ENCODE measurements around the gene GRIA4.

GRIA4 gene

GRCh38 chr11:106021967-106022794 lies 412.3 kb downstream of the GRIA4 start, which contains the start of gene MSANTD4:
Gene MSANTD4, minus strand, starts transcription at chr11:106022240. Its CDS starts 11,323 bp downstream, at chr11:106010917.
- Histone ChIP-seq H3K14ac (ENCODE audit: low read length in 2 of 2) (peak within 1 kb of the TSS in 1 of 2 experiments; percentile 61), H3K18ac (ENCODE audit: low read depth in 1 of 2, low read length in 2 of 2) (peak within 1 kb of the TSS; percentile 77 to 100), H3K9me3 (ENCODE audit: control insufficient read depth, low read length) (no peaks in the 10 kb centered on the region), H3K27me3 (ENCODE audit: control insufficient read depth in 1 of 2, insufficient read depth in 1 of 2, low read length in 2 of 2) (no peaks in the 10 kb centered on the region), H4K8ac (ENCODE audit: low read length) (peak within 1 kb of the TSS; percentile 99), H2BK12ac (ENCODE audit: low read length in 2 of 2) (peak within 1 kb of the TSS in 1 of 2 experiments; percentile 37), H3K4me3 (ENCODE audit: insufficient read depth in 1 of 2, low read depth in 1 of 2, low read length in 2 of 2) (peak within 1 kb of the TSS; percentile 94 to 95), H3K23ac (ENCODE audit: low read length in 2 of 2) (peak within 1 kb of the TSS in 1 of 2 experiments; percentile 96), H4K91ac (ENCODE audit: low read length) (peak within 1 kb of the TSS; percentile 91), H3K4me1 (ENCODE audit: control insufficient read depth, insufficient read depth, low read depth, low read length) (no peaks in the 10 kb centered on the region), H3K9ac (ENCODE audit: low read length) (peak within 1 kb of the TSS; percentile 94), H2AFZ (ENCODE audit: low read depth, low read length) (peak within 1 kb of the TSS; percentile 94), H2BK120ac (ENCODE audit: low read depth, low read length) (peak within 1 kb of the TSS; percentile 75), H2BK15ac (ENCODE audit: low read depth, poor library complexity, severe bottlenecking) (no peak within 1 kb of the TSS), H3K36me3 (ENCODE audit: control insufficient read depth in 1 of 2, insufficient read depth in 2 of 2, low read depth in 1 of 2, low read length in 2 of 2) (peaks cover 0 to 6% of the 10 kb centered on the region in 2 experiments), H3K4ac (ENCODE audit: low read depth in 1 of 2, low read length in 2 of 2) (peak within 1 kb of the TSS; percentile 87 to 91), H3K79me1 (replicated peaks; ENCODE audit: low read length, poor library complexity, severe bottlenecking) (peaks cover 9% of the 10 kb centered on the region), H3K4me2 (ENCODE audit: low read length, poor library complexity, severe bottlenecking) (peak within 1 kb of the TSS; percentile 89), H2AK5ac (ENCODE audit: low read length, severe bottlenecking) (peak within 1 kb of the TSS; percentile 75), H2BK5ac (ENCODE audit: low read depth, low read length, poor library complexity, severe bottlenecking) (peak within 1 kb of the TSS; percentile 62), H3K27ac (ENCODE audit: low read length, poor library complexity, severe bottlenecking) (peak within 1 kb of the TSS; percentile 70)
- whole genome bisulfite sequencing = under 1% methylated on average over 48 of the region's 48 CpGs
- DNase-seq = peak; percentile 100

DNA sequence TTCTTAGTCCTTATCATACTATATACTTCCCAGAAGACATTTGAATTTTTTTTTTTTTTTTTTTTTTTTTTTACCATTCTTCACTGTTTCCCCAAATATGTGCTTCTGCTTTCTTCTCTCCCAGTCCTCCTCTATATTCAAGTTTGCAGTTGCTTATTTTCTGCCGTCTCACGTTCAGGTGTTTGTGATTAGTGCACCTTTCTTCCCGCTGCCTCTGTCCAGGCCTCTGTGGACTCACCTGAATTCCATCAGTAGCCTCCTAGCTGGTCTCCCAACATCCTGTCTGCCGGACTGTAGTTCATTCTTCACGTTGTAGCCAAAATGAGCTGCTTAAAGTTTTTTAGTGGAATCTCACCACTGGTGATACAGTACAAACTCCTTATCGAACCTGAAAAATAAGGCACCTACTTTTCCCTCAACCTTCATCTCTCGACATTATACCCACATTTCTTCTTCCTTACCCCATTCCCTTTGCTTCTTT lies 413.0 kb downstream of the GRIA4 start:
- H2BK5ac ChIP-seq (ENCODE audit: low read depth, low read length, poor library complexity, severe bottlenecking) = no peak overlapping the region
- H3K18ac ChIP-seq (ENCODE audit: low read depth in 1 of 2, low read length in 2 of 2) = peak overlapping the region; percentile 17 to 71
- no peaks in the 10 kb centered on the region for H3K4me1 ChIP-seq (ENCODE audit: control insufficient read depth, insufficient read depth, low read depth, low read length)
- H4K8ac ChIP-seq (ENCODE audit: low read length) = peak overlapping the region; percentile 99
- no peak overlapping the region for H3K23ac ChIP-seq (ENCODE audit: low read length in 2 of 2)
- no peak for DNase-seq
- no peaks in the 10 kb centered on the region for H3K9me3 ChIP-seq (ENCODE audit: control insufficient read depth, low read length)
- peak overlapping the region; percentile 70 for H3K27ac ChIP-seq (ENCODE audit: low read length, poor library complexity, severe bottlenecking)
- H3K79me1 ChIP-seq (replicated peaks; ENCODE audit: low read length, poor library complexity, severe bottlenecking) = peaks cover 7% of the 10 kb centered on the region
- H4K91ac ChIP-seq (ENCODE audit: low read length) = no peak overlapping the region
- 91% methylated on average over 7 of the region's 7 CpGs for WGBS
- H2BK15ac ChIP-seq (ENCODE audit: low read depth, poor library complexity, severe bottlenecking) = no peak overlapping the region
- H2AK5ac ChIP-seq (ENCODE audit: low read length, severe bottlenecking) = peak overlapping the region; percentile 57
- H3K4me2 ChIP-seq (ENCODE audit: low read length, poor library complexity, severe bottlenecking) = peak overlapping the region; percentile 63
- no peak overlapping the region for H3K14ac ChIP-seq (ENCODE audit: low read length in 2 of 2)
- no peak overlapping the region for H2BK120ac ChIP-seq (ENCODE audit: low read depth, low read length)
- H3K36me3 ChIP-seq (ENCODE audit: control insufficient read depth in 1 of 2, insufficient read depth in 2 of 2, low read depth in 1 of 2, low read length in 2 of 2) = peaks cover 0 to 4% of the 10 kb centered on the region in 2 experiments
- H2AFZ ChIP-seq (ENCODE audit: low read depth, low read length) = peak overlapping the region; percentile 90
- H2BK12ac ChIP-seq (ENCODE audit: low read length in 2 of 2) = no peak overlapping the region
- peak overlapping the region in 1 of 2 experiments; percentile 22 for H3K4ac ChIP-seq (ENCODE audit: low read depth in 1 of 2, low read length in 2 of 2)
- peak overlapping the region; percentile 63 to 95 for H3K4me3 ChIP-seq (ENCODE audit: insufficient read depth in 1 of 2, low read depth in 1 of 2, low read length in 2 of 2)
- no peaks in the 10 kb centered on the region for H3K27me3 ChIP-seq (ENCODE audit: control insufficient read depth in 1 of 2, insufficient read depth in 1 of 2, low read length in 2 of 2)
- H3K9ac ChIP-seq (ENCODE audit: low read length) = peak overlapping the region; percentile 83

DNA sequence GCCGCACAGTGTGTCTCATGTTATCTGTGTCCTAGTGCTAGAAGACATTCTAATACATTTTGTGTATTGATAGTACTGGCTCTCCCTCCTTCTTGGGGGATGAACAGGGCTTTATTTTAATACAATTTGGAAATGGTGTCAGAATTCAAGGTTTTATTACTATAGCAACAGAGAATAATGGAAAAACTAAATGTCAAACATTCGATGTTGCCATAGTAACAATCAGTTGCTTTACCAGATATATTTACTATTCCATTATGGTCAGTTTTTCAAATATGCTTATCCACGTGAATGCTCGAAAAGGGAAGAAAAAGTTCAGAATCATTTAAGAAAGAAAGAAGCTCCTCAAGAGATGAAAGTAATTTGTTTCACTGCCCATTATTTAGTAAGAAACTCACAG lies 420.7 kb downstream of the GRIA4 start:
- no peak overlapping the region for H3K4me2 ChIP-seq (ENCODE audit: low read length, poor library complexity, severe bottlenecking)
- H2BK15ac ChIP-seq (ENCODE audit: low read depth, poor library complexity, severe bottlenecking) = no peak overlapping the region

DNA sequence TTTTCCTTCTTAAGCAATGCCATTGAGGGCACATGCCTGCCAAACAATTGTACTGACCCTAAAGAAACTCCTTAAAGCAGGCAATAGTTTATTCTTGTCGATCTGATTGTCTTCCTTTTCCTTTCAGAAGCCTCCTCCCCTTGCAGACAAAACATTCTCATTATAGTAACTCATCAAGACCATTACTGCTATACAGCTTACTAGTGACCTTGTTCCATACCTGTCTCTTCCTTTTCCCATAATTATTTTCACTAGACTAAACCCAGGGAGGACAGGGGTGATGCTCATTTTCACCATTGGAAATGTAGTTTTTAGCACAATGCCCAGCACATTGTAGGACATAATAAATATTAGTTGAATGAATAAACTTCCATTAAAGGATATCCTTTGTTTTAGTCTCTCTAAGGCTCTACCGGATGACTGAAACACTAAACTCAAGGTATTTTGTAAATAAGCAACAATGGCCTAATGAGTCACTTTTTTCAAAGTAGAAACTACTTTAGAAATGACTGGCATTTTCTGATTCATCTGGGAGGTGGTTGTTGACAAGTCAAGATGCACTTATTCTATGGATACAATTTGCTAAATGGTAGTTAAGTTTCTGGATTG lies 421.4 kb downstream of the GRIA4 start:
- Histone ChIP-seq H3K4me1 (ENCODE audit: control insufficient read depth, insufficient read depth, low read depth, low read length) (no peaks in the 10 kb centered on the region), H3K27me3 (ENCODE audit: control insufficient read depth in 1 of 2, insufficient read depth in 1 of 2, low read length in 2 of 2) (no peaks in the 10 kb centered on the region), H2BK120ac (ENCODE audit: low read depth, low read length) (no peak overlapping the region), H2AFZ (ENCODE audit: low read depth, low read length) (no peak overlapping the region), H3K36me3 (ENCODE audit: control insufficient read depth in 1 of 2, insufficient read depth in 2 of 2, low read depth in 1 of 2, low read length in 2 of 2) (no peaks in the 10 kb centered on the region), H4K91ac (ENCODE audit: low read length) (no peak overlapping the region), H3K14ac (ENCODE audit: low read length in 2 of 2) (no peak overlapping the region), H3K4me2 (ENCODE audit: low read length, poor library complexity, severe bottlenecking) (no peak overlapping the region), H2BK15ac (ENCODE audit: low read depth, poor library complexity, severe bottlenecking) (no peak overlapping the region), H3K4me3 (ENCODE audit: insufficient read depth in 1 of 2, low read depth in 1 of 2, low read length in 2 of 2) (no peak overlapping the region), H2BK5ac (ENCODE audit: low read depth, low read length, poor library complexity, severe bottlenecking) (no peak overlapping the region), H3K27ac (ENCODE audit: low read length, poor library complexity, severe bottlenecking) (no peak overlapping the region), H3K79me1 (replicated peaks; ENCODE audit: low read length, poor library complexity, severe bottlenecking) (no peaks in the 10 kb centered on the region), H4K8ac (ENCODE audit: low read length) (no peak overlapping the region), H3K9me3 (ENCODE audit: control insufficient read depth, low read length) (no peaks in the 10 kb centered on the region), H3K23ac (ENCODE audit: low read length in 2 of 2) (no peak overlapping the region), H2AK5ac (ENCODE audit: low read length, severe bottlenecking) (no peak overlapping the region), H3K9ac (ENCODE audit: low read length) (no peak overlapping the region), H3K4ac (ENCODE audit: low read depth in 1 of 2, low read length in 2 of 2) (no peak overlapping the region), H3K18ac (ENCODE audit: low read depth in 1 of 2, low read length in 2 of 2) (no peak overlapping the region), H2BK12ac (ENCODE audit: low read length in 2 of 2) (no peak overlapping the region)
- peak; percentile 14 for DNase-seq
- WGBS = 75% methylated on average over 1 of the region's 2 CpGs

More for the DNA sequence above, 420.7 kb downstream of the GRIA4 start:
- H3K4me3 ChIP-seq (ENCODE audit: insufficient read depth in 1 of 2, low read depth in 1 of 2, low read length in 2 of 2) = no peak overlapping the region
- H2BK5ac ChIP-seq (ENCODE audit: low read depth, low read length, poor library complexity, severe bottlenecking) = no peak overlapping the region
- H2BK120ac ChIP-seq (ENCODE audit: low read depth, low read length) = no peak overlapping the region
- H3K79me1 ChIP-seq (replicated peaks; ENCODE audit: low read length, poor library complexity, severe bottlenecking) = no peaks in the 10 kb centered on the region
- no peaks in the 10 kb centered on the region for H3K4me1 ChIP-seq (ENCODE audit: control insufficient read depth, insufficient read depth, low read depth, low read length)
- H2BK12ac ChIP-seq (ENCODE audit: low read length in 2 of 2) = no peak overlapping the region
- H3K18ac ChIP-seq (ENCODE audit: low read depth in 1 of 2, low read length in 2 of 2) = no peak overlapping the region
- no peak overlapping the region for H2AFZ ChIP-seq (ENCODE audit: low read depth, low read length)
- no peak for DNase-seq
- no peaks in the 10 kb centered on the region for H3K9me3 ChIP-seq (ENCODE audit: control insufficient read depth, low read length)
- H3K36me3 ChIP-seq (ENCODE audit: control insufficient read depth in 1 of 2, insufficient read depth in 2 of 2, low read depth in 1 of 2, low read length in 2 of 2) = no peaks in the 10 kb centered on the region
- no peak overlapping the region for H4K8ac ChIP-seq (ENCODE audit: low read length)
- no peak overlapping the region for H3K4ac ChIP-seq (ENCODE audit: low read depth in 1 of 2, low read length in 2 of 2)
- H2AK5ac ChIP-seq (ENCODE audit: low read length, severe bottlenecking) = no peak overlapping the region
- H3K14ac ChIP-seq (ENCODE audit: low read length in 2 of 2) = no peak overlapping the region
- H3K9ac ChIP-seq (ENCODE audit: low read length) = no peak overlapping the region
- no peak overlapping the region for H3K23ac ChIP-seq (ENCODE audit: low read length in 2 of 2)
- H4K91ac ChIP-seq (ENCODE audit: low read length) = no peak overlapping the region
- H3K27ac ChIP-seq (ENCODE audit: low read length, poor library complexity, severe bottlenecking) = no peak overlapping the region
- 100% methylated on average over 1 of the region's 4 CpGs for WGBS
- H3K27me3 ChIP-seq (ENCODE audit: control insufficient read depth in 1 of 2, insufficient read depth in 1 of 2, low read length in 2 of 2) = no peaks in the 10 kb centered on the region
